GM19023 (cell line): ENCODE data around the gene ABCD1.
A peak's percentile ranks its signal among the peaks of the same experiment; 100 is the strongest.
"Not testable (repeated sequence)": the region's sequence is repeated elsewhere in the genome, so short reads cannot be mapped to it uniquely, and the experiment has no call there.

Experiments
- ATAC-seq: cut with Tn5 transposase; IDR thresholded peaks from one replicate; pipeline ENCODE4 v1.9.1; 2021; ENCODE audit warnings: mild to moderate bottlenecking, moderate library complexity; ENCODE audit not compliant: unreplicated experiment

ABCD1 gene

DNA sequence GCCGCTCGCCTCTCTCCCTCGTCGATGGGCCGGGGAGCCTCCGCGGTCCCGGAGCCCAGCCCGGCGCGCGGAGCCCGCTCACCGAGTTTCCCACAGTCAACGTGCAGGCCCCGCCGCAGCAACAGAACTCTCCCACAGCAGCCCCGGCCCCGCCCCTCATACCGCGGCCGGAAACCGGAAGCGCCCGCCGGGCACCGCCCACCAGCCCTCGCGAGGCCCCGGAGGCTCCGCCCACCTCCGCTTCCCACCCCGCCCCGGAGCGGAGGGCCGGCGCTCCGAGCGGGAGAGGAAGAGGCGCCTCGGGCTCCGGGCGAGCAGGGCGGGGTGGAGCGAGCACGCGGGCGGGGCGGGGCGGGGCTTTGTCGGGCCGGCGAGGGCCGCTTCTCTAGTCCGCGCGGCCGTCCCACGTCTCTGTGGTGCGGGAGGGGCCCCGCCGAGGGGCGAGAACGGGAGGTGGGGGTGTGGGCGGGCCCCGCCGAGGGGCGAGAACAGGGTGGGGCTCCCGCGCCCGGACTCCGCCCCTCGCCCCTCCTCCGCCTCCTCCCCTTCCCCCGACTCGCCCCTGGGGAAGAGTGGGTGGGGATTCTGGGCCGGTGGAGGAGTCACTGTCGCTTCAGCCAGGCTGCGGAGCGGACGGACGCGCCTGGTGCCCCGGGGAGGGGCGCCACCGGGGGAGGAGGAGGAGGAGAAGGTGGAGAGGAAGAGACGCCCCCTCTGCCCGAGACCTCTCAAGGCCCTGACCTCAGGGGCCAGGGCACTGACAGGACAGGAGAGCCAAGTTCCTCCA, at the start of gene ABCD1, which contains the start of gene BCAP31:
Gene ABCD1 (plus strand): TSS at position 605 of the 787 bp plus-strand sequence. CDS start 411 bp downstream, outside the sequence.
Gene BCAP31 (minus strand): TSS at position 136 of the 787 bp plus-strand sequence. CDS start 1,143 bp downstream, outside the sequence.
- ATAC-seq, result peak; percentile 52

GRCh38 chrX:153681175-153681574, 43.5 kb upstream of the ABCD1 start:
- no peak for ATAC-seq

DNA sequence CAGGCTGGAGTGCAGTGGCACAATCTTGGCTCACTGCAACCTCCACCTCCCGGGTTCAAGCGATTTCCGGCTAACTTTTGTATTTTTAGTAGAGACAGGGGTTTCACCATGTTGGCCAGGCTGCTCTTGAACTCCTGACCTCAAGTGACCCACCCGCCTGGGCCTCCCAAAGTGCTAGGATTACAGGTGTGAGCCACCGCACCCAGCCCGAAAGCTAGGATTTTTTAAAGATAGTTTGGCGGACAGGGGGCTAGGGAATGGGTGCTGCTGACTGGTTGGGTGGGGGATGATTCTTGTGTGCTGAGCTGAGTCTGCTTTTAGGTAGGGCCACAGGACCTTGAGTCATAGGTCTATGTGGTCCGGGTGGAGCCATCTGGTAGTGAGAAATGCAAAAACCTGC, 41.2 kb upstream of the ABCD1 start:
- not testable (repeated sequence) for ATAC-seq

- ATAC-seq, result no peak
Measured at GRCh38 chrX:153684467-153685155, 40.0 kb upstream of the ABCD1 start.

GRCh38 chrX:153685156-153685536, 39.5 kb upstream of the ABCD1 start:
- ATAC-seq, result no peak

DNA sequence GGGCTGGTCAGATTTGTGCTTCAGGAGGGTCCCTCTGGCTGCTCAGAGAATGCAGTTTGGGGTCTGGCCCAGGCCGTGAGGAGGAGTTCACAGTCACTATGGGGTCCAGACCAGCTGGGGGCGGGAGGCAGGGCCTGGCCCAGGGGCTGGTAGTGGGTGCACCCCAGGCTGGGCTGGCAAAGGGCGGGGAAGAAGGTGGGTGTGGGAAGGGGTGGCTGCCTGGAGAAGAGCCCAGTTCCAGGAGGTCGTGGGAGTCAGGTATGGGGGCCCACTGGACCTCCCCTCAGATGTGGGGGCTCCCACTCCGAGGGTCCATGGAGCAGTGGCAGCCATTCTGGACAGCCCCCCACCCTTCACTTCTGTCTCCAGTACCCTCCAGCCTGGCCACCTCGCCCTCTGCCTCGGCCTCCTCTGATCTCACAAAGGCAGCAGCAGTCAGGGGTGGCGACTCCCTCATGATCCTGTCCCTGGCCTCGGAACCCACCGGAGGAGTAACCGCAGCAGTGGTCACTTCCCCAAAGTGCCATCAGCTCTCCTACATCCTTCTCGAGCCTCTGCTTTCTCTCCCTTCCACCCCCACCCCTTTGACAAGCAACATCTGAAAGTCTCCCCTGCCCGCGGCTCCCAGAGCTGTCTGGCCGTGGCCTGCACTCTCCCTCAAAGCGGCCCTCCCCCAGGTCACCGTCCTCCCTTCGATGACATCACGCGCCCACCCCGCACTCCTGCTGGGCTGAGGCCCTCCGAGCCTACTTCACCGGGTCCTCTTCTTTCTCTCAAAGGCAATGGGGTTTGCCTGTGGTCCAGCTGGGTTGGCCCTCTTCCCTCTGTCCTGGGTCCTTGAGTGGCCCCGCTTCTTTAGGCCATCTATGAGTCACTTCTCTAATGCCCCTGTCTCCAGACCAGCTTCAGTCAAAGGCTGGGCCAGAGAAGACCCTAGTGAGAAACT, 38.6 kb upstream of the ABCD1 start:
- no peak for ATAC-seq

- ATAC-seq, result no peak
Measured at GRCh38 chrX:153686711-153687110, 37.9 kb upstream of the ABCD1 start.

DNA sequence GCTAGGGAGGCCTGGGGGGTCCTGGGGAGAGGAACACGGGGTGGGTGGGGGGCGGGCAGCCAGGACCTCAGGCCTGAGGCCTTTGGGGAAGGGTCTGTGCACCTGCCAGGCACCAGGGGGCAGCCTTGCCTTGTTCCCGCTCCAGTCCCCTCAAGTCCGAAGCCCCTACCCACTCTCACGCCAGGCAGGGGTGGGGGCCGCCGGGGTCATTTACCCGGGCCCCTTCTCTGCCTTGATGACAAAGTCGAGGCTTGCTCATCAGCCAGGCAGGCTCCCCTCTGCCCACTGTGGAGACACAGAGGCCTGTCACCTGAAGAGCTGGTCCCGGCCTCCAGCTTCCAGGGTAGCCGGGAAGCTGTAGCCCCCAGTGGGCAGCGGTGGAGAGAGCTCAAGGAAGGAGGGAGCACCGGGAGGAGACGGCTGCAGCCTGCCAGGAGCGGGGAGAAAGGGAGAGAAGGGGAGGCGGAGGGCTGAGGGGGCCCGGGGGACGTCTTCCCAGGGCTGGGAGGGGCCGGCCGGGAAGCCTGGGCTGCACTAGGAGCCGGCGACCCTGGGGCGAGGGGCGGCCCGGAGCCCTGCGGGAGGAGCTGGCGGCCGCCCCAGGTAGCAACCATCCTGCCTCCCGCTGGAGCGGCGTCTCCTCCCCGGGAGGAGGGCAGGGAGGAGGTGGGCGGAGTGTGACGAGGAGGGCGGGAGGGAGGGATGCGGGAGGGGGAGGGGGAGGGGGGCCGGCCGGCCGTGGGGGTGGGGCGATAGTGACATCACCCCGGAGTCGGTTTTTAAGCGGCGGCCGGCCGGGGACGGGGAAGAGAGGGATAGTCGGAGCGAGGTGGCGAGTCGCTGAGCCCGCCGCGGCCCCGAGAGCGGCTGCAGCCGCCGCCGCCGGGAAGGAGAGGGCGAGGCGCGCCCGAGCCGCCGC, 37.3 kb upstream of the ABCD1 start, which contains the start of gene SLC6A8:
Gene SLC6A8 (plus strand): TSS at position 806 of the 919 bp plus-strand sequence. CDS start 649 bp downstream, outside the sequence.
- no peak for ATAC-seq

- no peak for ATAC-seq
Measured at GRCh38 chrX:153688071-153688470, 36.6 kb upstream of the ABCD1 start.

- ATAC-seq, result no peak
Measured at GRCh38 chrX:153688506-153688905, 36.1 kb upstream of the ABCD1 start.

- no peak for ATAC-seq
Measured at GRCh38 chrX:153688911-153689590, 35.6 kb upstream of the ABCD1 start.

DNA sequence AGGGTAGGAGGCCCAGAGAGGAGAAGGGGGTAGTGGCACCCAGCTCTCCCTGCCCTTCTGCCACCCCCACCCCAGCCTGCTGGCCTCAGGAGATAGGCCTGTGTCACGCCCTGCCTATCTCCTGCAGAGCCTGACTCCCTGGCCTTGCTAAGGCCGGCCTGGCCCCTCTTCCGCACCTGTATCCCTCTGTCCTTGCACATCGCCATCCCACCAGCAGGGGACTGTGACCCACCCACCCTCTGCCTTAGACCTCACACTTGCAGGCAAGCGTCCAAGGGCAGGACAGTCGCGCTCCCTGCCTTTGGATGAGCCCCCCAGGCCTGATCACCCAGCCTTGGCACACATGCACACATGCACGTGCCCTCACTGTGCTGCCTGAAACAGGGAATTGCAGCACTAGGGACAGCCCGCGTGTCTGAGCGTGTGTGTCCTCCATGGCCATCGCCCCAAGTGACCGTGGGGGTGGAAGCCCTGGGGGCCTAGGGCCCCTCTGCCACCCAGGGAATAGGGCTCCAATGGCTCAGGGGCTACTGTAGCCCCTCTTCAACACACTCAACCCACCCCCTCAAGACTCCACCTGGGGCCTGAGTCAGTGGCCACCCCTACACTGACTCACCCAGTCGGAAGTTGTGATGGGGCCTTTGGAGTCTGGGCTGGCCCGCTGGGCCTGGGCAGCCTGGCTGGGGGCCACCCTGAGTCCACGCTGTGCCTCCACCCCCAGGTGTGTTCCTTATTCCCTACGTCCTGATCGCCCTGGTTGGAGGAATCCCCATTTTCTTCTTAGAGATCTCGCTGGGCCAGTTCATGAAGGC, 34.8 kb upstream of the ABCD1 start:
- no peak for ATAC-seq

DNA sequence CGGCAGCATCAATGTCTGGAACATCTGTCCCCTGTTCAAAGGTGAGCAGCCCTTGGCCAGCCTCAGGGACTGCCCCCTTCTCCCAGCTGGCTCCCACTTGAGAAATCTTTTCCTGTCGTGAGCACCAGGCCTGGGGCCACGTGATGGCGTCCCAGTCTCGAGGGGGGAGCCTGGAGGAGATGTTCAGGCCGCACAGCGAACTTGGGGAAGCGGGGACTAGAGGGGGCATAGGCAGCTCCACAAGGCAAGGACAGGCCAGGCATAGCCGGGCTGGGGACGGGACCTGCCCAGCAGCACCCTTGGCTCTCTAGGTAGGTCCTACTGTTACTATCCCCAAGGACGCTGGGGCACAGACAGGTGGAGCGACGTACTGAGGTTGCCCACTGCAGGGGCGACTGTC, 34.2 kb upstream of the ABCD1 start:
- no peak for ATAC-seq

DNA sequence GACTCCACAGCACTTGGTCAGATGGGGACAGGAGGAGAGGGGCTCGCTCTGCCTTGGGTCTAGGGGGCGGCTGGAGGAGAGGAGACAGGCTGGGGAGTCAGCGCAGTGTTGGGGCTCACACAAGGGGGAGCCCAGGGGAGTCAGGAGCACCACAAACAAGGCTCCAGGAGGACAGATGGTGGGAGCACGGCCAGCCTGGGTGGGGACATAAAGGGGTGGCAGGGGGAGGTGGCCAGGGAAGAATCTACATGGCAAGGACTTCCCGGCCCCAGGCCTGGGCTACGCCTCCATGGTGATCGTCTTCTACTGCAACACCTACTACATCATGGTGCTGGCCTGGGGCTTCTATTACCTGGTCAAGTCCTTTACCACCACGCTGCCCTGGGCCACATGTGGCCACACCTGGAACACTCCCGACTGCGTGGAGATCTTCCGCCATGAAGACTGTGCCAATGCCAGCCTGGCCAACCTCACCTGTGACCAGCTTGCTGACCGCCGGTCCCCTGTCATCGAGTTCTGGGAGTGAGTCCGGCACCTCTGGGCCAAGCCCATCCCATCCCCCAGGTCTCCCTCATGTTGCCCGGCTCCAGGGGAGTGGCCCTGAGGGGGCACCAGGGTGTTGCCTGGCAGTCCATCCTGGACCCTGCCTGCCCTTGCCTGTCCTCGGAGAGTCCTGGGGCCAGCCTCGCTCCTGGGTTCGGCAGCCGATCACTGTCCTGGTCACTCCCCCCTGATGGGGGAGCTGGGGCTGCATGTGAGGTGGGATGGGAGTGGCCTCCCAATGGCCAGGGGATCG, 33.4 kb upstream of the ABCD1 start:
- not testable (repeated sequence) for ATAC-seq

DNA sequence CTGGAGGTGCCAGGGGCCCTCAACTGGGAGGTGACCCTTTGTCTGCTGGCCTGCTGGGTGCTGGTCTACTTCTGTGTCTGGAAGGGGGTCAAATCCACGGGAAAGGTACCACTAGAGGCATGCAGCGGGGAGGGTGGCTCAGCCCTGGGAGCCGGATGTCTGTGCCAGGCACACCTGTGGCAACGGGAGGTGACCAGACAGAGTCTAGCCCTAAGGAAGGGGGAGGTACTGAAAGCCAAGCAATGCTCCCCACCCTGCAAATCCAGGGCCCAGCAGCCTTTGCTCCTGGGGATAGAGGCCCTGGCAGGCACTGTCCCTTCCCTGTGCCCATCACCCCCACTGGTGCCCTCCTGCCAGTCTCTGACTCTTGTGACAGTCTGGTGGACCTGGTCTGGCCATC, 32.7 kb upstream of the ABCD1 start:
- no peak for ATAC-seq

GRCh38 chrX:153692611-153693156, 32.0 kb upstream of the ABCD1 start:
- no peak for ATAC-seq
